SU-DHL-6 (cell line): ENCODE results near the gene ABLIM1.

Experiments used
- CTCF ChIP-seq: fragments of 200-600 bp; sonication (generic); IDR thresholded peaks from one replicate; pipeline ENCODE4 v1.5.1; 2017; ENCODE audit warnings: antibody characterized with exemption, mild to moderate bottlenecking, low read length, moderate library complexity; ENCODE audit not compliant: insufficient read depth, poor library complexity, severe bottlenecking
- EZH2phosphoT487 ChIP-seq: fragments of 200-600 bp; sonication (generic), shearing (Covaris generic); conservative IDR thresholded peaks from 2 replicates; pipeline ENCODE4 v1.6.1; 2018; ENCODE audit warnings: mild to moderate bottlenecking, antibody characterized with exemption, low read length, moderate library complexity, mixed read lengths

- TF ChIP-seq CTCF = no peak
- no peak for TF ChIP-seq EZH2phosphoT487
These were observed 178.8 kb downstream of the ABLIM1 start for GRCh38 chr10:114479307-114479706.
